Measurements from ENCODE around the gene RAD51B.
A peak's percentile ranks its signal among the peaks of the same experiment; 100 is the strongest.

The RAD51B gene

DNA sequence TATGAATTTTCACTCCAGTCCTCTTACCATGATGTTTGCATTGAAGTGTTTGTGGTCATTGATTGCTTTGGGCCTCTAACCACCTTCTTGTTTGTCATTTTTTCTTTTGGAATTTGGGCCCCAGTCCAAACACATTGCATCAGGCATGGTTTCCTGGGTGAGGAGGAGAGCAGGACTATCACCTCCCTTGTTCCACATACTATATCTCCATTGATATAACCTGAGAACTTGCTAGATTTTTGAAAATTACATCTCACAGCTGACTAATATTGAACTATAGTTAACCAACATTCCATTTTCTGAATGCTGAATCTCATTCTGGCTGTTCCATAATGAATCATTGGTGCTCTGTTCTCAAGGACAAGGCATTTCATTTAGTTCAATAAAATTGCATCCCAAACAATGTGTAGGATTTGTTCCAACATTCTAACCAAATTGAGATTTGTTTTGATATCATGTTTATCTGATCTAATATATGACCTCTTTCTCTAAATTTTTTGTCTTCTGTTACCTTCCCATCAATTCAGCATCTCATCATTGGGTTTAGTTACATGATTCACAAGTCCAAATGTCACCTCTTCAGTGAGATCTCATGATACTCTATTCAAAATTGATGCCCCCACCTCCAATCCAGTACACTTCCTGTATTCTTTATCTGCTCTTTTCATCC, 644.3 kb downstream of the RAD51B start:
- DNase-seq (ENCODE audit: low read depth in 2 of 2): no peak

GRCh38 chr14:68464711-68465110, 645.1 kb downstream of the RAD51B start:
- no peak for DNase-seq (ENCODE audit: low read depth in 2 of 2)

DNA sequence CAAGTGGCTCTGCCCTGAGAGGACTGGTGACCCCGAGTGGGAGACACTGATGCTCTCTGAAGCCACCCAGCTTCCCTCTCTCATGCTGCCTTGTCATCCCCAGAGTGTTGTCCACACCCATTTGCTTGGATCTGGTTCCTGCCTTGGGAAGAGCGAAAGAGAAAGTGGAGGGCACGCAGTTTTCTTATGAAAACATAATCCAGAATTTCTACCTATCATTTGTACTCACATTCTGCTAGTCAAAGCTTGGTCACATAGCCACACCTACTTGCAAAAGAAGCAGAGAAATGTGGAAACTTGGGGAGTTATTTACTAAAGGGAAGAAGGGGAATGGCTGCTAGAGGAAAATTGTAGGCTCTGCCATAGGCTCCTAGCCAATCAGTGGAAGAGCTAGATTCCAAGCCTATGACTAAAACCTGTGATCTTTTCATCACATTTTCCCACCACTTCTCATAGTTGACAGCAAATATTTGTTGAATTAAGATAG, 647.0 kb downstream of the RAD51B start:
- DNase-seq (ENCODE audit: low read depth in 2 of 2): no peak

- no peak for DNase-seq (ENCODE audit: low read depth in 2 of 2)
Observed at GRCh38 chr14:68467425-68467824, 647.8 kb downstream of the RAD51B start.

DNA sequence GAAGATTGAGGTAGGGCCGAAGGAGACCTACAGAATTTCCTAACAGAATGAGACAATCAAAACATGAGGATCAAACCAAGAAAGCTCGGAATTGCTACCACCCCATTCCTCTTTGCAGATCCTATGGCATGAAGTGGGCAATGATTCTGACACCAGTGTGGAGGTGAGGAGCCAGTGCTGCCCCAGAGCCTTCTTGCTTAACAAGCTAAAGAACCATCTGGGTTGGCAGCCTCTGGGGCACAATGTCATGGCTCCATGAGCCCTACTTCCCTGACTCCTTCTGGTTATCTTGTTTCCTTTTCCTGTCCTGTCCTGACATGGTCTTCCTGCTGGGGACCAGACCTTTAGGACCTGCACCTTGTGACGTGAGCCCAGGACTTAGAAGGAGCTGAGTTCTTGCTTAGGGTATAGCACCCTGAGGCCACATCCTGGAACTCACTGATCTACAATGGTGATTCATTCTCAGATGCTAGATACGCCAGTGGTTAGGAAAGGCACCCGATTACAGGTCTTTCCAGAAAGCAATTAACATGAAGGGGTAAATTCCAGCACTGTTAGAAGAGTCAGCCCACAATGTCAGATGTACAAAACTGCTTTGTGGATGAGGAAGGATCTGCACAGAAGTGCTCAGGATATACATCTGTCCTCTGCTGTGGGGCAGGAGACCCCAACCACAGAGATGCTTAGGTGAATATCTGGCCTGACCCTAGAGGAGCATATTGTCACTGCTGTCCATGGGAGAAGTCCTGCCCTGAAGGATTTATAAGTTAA, 649.0 kb downstream of the RAD51B start:
- peak; percentile 18 to 19 for DNase-seq (ENCODE audit: low read depth in 2 of 2)

- DNase-seq (ENCODE audit: low read depth in 2 of 2): no peak
Observed at GRCh38 chr14:68469208-68469713, 649.7 kb downstream of the RAD51B start.

- DNase-seq (ENCODE audit: low read depth in 2 of 2): no peak
Observed at GRCh38 chr14:68470361-68470760, 650.8 kb downstream of the RAD51B start.

- DNase-seq (ENCODE audit: low read depth in 2 of 2): no peak
Observed at GRCh38 chr14:68471029-68471963, 651.7 kb downstream of the RAD51B start.

DNA sequence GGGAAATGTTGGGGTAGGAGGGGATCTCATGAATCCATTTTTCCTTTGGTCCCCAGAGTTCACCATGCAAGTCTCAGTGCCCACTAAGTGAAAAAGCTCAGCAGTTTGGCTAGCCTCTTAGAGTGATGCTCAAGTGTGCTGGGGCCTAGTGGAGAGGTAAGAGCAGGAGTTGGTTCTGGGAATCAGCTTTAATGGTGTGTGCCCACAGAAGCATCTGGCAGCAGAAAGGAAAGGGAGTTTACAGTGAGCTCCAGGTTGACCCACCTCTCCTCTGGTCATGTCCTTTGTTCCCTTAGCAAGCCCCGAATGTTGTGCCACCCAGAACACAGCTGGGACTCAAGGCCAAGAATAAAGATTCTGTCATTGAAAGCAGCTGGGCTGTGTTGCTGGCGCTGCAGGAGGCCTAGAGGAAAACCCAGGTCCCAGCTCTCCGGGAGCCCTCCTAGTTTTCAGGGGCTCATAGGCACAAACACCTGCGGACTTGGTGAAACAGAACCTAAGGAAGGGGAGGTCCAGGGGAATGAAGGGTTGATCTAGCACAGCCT, 652.5 kb downstream of the RAD51B start:
- DNase-seq (ENCODE audit: low read depth in 2 of 2): no peak

- no peak for DNase-seq (ENCODE audit: low read depth in 2 of 2)
Observed at GRCh38 chr14:68473069-68473468, 653.5 kb downstream of the RAD51B start.

DNA sequence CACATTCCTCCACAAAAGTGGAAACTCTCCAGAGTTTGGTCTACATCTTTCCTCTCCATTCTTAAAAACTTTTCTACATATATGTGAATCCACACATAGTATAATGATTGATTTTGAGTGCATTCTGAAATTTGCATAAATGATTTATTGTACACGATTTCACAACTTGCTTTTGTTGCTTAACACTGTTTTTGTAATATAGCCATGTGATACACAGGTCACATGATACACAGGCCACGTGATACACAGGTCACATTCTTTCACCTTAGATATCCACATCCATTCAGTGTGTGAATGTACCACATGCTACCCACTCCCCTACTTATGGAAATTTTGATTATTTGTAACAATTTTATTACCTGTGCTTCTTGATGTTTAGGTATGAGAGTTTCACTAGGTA, 654.2 kb downstream of the RAD51B start:
- DNase-seq (ENCODE audit: low read depth in 2 of 2): no peak

- DNase-seq (ENCODE audit: low read depth in 2 of 2): no peak
Observed at GRCh38 chr14:68474741-68475140, 655.2 kb downstream of the RAD51B start.

DNA sequence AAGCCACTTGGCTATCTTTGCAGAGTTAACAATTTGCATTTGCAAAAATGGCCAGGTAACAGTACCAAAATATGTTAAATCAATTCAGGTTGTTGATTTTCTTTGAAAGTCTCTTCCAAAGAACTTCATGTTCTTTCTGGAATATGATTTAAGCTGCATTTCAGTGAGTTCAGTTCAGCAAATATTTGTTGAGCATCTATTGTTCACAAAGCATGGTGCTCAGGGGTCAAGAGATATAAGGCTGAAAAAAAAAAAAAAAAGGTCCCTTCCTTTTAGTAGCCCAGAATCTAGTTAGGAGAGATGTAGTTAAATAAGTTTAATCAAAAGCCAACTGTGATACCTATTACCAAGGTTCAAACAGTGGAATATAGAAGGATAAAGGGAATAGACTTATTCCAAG, 656.2 kb downstream of the RAD51B start:
- DNase-seq (ENCODE audit: low read depth in 2 of 2): no peak

- no peak for DNase-seq (ENCODE audit: low read depth in 2 of 2)
Observed at GRCh38 chr14:68476212-68477109, 656.9 kb downstream of the RAD51B start.

GRCh38 chr14:68477110-68477455, 657.5 kb downstream of the RAD51B start:
- DNase-seq (ENCODE audit: low read depth in 2 of 2): no peak

DNA sequence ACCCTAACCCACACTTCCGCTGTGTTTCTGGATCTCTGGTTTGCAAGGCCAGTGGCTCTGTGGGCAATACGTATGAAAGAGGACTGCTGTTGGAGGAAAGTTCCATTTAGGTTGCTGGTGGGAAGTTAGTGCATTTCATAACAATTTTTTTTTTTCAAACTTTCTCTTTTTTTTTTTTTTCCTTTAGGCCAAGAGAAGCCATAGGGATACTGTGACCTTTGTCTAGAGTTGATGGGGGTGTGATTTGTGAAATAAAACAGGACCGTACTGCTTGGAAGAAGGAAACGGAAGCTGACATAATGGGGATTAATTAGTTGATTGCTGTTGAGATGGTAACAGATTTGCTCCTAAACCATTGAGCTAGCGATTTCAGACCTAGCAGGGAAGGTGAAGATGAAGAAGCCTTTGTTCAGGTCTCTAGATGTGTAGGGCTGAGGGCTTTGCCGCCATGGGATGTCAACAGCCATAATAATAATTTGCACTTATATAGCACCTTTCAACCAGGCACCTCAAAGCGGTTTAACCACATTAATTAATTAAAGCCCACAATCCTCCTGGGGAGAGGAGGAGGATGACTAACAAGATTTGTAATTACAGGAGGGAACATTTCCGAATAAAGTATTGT, 658.0 kb downstream of the RAD51B start:
- no peak for DNase-seq (ENCODE audit: low read depth in 2 of 2)

DNA sequence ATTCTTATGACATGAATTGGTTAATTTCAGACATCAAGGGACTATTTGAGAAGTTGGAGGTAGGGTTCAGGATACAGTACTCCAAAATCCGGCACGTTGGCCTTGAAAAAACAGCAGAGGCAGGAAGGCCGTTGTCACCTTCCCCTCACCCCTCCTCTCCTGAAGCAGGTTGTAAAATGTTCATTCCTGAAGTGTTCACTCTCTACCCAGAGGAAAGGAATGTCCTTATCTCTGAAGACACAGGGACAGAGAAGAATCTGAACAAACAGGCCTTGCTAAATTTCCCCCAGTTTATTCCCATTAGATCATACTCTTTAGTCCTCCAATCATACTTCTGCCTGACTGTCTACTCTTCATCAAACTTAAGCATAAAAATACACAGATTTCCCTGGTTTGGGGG, 659.7 kb downstream of the RAD51B start:
- no peak for DNase-seq (ENCODE audit: low read depth in 2 of 2)

GRCh38 chr14:68482018-68482417, 662.4 kb downstream of the RAD51B start:
- no peak for DNase-seq (ENCODE audit: low read depth in 2 of 2)

GRCh38 chr14:68482772-68483395, 663.3 kb downstream of the RAD51B start:
- DNase-seq (ENCODE audit: low read depth in 2 of 2): no peak

Measured in stimulated activated CD8-positive, alpha-beta memory T cell treated with anti-CD3 and anti-CD28 coated beads, Interleukin-2, amount 100 ng/mL, for 48 hours (primary cell).